ENCODE measurements around the gene DNER.

The DNER gene

GRCh38 chr2:229335877-229336346 lies 378.4 kb downstream of the DNER start:
- DNase-seq (ENCODE audit: low read depth) = no peak

DNA sequence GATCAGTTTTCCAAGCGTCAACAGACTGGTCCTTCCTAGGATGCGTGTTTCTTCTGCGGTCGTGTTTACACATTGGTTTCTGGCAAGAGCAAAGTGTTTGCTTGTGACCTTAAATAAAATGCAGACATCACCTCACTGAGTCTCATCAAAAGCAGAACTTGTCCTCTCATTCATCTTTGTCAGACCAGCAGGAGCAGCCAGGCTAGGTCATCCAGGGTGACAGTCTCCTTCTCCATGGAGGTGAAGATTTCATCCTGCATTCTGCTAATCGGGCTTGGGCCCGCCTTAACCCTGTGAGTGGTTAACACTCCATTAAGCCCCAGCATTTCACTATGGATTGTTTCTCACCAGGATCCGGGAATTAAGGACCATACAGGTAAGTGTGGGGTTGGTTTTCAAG lies 379.0 kb downstream of the DNER start:
- DNase-seq (ENCODE audit: low read depth) = no peak

DNA sequence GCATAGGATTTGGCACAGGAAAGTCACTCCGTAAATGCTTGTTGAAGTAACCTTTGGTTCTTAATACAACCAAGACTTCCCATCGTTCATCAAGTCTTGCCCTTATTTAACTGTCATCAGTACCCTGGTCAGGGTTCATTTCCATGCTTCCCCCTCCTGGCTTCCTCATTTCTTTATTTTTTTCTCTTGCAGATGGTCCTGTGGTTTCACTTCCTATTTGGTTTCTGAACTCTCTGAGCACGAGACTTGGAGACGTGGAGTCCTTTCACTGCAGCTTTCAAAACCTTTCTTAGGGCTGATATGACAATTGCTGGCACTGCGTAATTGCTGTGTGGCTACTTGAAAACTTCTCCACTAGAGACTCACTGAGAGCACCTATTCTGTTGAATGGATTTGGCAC lies 383.4 kb downstream of the DNER start:
- DNase-seq (ENCODE audit: low read depth) = no peak

DNA sequence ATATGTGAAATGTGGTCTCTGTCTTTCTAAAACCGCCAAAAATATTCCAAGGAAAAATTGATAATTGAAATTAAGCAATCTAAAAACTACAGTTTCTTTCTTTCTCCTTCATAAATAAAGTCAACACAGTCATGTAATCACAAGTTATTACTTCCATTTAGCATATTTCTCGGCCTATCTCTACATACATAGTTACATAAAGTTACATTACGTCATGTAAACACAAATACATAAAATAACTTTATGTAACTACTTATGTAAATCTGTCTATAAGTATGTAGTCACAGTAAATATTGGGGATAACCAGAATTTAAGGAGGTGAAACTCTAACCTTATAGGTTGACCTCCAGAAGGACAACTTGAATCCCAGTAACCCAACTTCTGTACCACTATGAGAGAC lies 394.8 kb downstream of the DNER start:
- no peak for DNase-seq (ENCODE audit: low read depth)

DNA sequence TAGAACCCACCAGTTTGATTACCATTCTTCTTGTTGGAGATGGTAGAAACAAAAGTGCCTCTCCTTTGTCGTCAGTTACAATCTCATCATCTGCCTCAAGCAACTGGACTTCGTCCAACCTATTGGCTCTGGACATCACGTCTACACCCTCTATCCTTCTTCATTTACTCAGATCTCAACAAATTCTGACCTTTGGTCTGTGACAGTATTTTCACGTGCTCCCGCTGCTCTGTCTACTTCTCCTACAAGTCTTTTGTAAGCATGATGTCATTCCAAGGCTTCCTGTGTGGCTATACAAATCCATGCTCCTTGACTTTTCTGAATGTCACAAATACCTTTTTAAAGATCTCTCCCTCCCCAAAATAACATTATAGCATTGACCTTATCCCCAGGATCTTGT lies 400.2 kb downstream of the DNER start:
- DNase-seq (ENCODE audit: low read depth) = no peak

DNA sequence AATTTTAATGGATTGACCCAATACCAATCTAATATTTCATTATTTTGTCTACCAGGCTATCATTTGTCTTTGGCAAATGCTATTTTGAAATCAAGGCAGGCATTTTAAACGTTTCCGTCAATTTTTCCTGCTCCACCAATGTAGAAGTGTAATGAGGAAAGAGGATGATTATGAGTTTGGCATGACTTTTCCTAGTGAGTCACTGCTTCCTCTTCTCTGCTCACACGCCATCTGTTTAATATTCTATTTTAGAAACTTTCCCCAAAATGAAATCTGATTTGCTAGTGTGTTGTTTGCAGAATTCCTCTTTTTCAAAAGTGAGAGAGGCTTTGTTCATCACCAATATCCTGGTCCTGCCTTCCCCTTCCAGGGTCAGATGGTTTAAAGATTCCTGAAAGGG lies 400.8 kb downstream of the DNER start:
- no peak for DNase-seq (ENCODE audit: low read depth)

Data from HS-27A (cell line).